Activated T-cell treated with anti-CD3 and anti-CD28 coated beads for 24 hours (primary cell): Measurements from ENCODE around the gene SLC29A1.

Experiments used
- DNase-seq: peaks from one replicate; pipeline ENCODE4 v3.0.0-alpha.2; 2020; ENCODE audit warnings: low read depth

The SLC29A1 gene

GRCh38 chr6:44268095-44268628 lies 44.8 kb downstream of the SLC29A1 start:
- peak; percentile 47 for DNase-seq

DNA sequence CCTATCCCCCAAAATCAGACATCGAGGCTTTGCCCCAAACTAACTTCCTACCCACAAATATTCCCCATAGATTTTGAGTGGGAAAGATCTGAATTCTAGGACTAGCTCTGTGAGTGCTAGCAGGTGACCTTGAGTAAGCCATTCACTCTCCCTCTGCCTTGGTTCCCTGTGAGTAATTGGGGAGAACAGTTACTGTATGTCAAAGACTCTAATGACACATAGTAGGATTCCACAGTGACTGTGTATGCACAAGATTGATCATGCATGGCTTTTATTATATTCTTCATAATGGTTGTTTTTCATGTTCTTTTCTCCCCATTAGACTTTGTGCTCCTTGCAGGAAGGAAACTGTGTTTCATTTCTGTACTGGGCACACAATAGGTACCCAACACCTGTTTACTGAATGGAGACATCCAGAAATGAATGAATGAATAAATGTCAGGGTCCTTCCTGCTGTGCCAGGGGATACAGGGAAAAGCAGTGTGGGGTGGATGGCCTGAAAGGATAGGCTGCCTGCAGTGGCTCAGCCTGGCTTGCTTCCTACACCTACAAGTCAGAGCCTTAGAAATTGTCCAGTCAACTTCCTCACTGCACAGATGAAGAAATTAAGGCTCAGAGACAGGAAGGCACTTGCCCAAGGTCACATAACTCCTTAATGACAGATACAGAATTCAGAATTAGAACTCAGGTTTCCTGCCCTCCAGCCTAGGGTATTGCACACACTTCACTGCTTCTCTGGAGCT lies 46.0 kb downstream of the SLC29A1 start:
- no peak for DNase-seq

GRCh38 chr6:44269921-44270525 lies 46.6 kb downstream of the SLC29A1 start, which contains the start of gene TMEM151B:
Gene TMEM151B (plus strand): TSS chr6:44270450. CDS start chr6:44270743, 293 bp downstream.
- DNase-seq, result no peak

DNA sequence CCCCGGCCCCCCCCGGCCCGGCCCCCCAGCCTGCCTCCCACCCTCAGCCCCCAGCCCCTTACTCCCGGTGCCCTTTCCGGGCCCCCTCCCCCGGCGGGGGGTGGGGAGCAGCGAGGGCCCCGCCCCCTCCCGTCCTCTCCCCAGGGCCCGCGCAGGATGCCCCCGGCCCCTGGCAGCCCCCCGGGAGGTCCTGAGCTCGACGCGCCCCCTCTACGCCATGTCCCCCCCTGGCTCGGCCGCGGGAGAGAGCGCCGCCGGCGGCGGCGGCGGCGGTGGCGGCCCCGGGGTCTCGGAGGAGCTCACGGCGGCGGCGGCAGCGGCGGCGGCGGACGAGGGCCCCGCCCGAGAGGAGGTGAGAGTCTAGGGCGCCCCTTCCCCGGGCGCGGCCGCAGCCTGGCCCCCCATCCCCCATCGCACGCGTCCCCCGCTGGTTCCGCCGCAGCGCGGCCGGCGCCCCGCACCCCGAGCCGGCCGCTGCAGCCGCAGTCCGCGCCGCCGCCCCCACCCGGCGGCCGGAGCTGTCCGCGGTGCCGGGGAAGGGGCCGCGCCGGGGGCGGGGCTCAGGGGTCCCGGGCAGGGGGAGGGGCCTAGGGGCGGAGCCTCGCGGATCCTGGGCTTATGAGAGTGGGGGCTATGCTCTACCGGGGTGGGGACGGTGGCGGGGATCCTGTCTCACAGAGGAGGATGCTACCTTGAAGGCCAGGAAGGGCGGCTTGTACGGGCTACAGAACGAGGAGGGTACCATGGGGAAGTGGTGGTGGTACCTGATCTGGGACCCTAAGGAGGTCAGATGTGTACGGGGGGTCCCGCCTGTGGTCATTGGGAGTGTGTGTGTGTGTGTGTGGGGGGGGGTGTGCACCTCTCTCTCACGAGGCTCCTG lies 47.4 kb downstream of the SLC29A1 start:
- DNase-seq, result no peak

- no peak for DNase-seq
Measured at GRCh38 chr6:44271406-44271723, 48.0 kb downstream of the SLC29A1 start.

DNA sequence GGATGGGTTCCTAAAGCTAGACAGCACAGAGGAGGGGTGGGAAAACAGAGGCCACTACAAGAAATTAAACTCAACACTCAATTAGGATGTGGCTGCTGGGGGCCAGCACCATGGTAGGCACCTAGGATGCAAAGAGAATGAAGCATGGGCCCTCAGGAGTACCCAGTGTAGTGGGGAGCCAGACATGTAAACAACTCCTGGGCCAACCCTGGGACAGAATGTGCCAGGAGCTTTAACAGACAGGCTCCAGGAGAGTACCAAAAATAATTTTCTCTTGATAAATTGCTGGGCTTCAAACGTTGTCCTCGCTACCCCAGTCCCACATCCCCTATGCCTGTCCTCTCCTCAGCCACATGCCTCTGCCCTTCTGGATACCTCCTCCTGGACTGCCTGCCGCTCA lies 48.5 kb downstream of the SLC29A1 start:
- DNase-seq, result no peak

- DNase-seq, result no peak
Measured at GRCh38 chr6:44272529-44272928, 49.1 kb downstream of the SLC29A1 start.

- no peak for DNase-seq
Measured at GRCh38 chr6:44272999-44273566, 49.7 kb downstream of the SLC29A1 start.

DNA sequence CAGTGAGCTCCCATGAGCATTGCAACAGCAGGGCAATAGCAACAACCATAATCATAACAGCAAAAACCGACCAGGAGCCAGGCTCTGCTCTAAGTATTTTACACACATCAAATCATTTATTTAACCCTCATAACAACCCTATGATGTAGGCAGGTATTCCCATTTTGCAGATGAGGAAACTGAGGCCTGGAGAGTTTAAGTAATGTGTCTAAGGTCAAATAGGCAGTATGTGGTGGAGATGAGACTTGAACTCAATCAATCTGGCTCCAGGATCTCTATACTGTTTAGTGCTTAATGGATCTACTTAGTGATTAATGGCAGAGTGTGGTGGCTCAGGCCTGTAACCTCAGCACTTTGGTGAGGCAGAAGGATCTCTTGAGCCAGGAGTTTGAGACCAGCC lies 50.2 kb downstream of the SLC29A1 start:
- DNase-seq, result no peak

GRCh38 chr6:44275271-44275748 lies 51.9 kb downstream of the SLC29A1 start:
- DNase-seq, result no peak

- DNase-seq, result no peak
Measured at GRCh38 chr6:44275749-44276648, 52.6 kb downstream of the SLC29A1 start.

DNA sequence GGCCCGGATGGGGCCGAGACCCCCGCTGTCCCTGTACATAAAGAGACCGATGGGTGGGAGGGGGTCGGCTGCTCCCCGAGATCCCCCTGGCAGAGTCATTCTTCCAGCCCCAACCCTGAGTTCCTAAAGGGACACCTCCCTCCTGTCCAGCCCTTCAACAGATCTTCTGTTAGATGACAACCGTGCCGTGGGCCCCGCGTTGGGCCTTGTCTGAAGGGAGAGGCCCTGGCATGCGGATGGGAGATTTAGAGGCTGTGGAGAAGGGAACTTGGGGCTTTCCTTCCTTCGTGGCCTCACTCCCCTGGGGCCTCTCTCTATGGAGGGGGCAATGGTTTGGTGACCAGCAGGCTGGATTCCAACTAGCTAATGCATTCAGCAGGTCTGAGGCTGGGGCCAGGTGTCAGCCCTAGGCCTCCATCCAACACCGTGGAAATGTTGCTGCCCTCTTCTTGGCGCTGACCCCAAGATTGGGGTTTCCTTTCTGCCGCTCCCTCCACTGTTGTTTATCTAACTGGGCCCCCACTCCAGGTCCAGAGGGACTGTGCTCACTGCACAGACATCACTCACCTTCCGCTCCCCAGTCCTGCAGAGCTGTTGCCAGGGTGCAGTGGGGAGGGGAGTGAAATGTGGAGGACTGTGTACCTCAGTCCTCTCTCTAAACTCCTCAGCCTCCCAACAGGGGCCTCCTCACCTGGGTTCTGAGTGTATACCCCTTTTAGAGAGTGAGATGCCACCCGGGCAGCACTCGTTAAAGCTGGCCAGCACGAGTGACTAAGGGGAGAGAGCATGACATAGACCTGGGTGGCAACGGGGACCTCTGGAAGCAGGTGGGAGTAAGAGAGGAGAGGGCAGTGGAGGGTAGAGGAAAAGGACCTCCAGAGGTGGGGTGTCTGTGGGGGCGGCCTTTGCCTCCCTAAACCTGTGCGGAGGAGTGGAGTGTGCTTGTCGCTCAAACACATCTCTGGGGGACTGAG lies 53.6 kb downstream of the SLC29A1 start:
- DNase-seq, result no peak

DNA sequence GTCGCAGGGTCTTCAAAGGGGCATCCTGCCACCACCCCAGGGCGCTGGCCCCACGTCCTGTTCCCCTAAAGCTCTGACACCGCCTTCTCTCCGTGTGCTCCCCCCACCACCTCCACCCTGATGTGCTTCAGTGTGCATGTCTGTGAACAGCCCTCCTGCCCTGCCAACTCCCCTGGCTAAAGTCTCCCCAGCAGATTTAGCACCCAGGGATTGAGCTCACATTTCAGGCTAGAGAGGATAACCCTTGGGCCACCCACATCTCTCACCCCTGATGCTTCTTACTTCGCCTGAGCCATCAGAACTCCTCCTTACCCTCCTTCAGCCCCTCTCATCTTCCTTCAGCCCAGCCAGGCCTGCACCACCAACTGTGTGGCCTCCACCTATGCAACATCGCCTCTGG lies 54.4 kb downstream of the SLC29A1 start:
- DNase-seq, result no peak

- DNase-seq, result no peak
Measured at GRCh38 chr6:44278315-44278714, 54.9 kb downstream of the SLC29A1 start.

DNA sequence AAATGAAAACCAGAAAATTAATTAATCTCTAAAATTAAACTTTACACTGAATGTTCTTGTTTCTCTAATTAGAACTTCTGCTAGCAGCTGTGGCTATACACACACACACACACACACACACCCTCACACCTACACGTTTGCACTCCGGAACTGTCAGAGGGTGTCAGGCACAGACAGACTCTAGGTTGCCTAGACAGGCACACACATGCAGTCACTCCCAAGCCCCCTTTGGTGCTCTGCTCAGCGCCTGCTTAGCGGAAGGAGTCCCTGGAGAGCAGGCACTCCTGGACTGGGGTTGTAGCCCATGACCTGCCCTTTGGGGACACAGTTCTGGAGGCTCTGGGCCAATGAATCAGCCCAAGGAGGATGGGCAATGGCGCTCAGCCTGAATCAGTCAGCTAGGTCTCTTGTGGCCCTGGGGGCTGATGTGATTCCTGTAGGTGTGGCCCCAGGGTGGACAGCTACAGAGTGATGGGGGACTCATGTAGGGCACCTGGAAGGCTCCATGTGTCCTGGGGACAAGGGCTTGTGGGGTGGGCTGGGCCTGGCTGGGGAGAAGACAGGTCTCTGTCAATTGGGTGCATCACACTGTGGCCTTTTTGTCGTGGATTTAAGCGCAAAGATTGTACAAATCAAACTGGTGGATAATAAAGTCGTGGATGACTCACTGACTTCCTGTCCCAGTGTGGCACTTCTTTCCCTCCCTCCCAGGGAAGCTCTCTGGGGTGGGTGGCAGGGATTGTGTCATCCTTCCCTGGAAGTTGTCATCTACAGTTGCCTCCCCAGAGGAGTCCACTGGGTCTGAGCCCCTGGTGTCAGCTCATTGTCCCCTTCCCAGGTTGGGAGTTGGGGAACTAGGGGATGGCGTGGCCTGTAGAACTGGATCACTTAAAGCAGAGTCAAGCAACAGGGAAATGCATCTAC lies 55.6 kb downstream of the SLC29A1 start:
- DNase-seq, result no peak
